Stimulated activated naive CD8-positive, alpha-beta T cell treated with anti-CD3 and anti-CD28 coated beads, Interleukin-15, Interleukin-2, amounts not matched to agents 100 ng/mL and 50 ng/mL, for 24 hours (primary cell): Measurements from ENCODE around the gene SNAI1.
"Not testable (repeated sequence)": the region's sequence is repeated elsewhere in the genome, so short reads cannot be mapped to it uniquely, and the experiment has no call there.

Experiments used
- H3K27ac Mint-ChIP-seq: one replicate; pipeline ENCODE4 v1.8.0; 2021; ENCODE audit warnings: mild to moderate bottlenecking, mixed read lengths
- H3K27me3 Mint-ChIP-seq: one replicate; pipeline ENCODE4 v1.8.0; 2021; ENCODE audit warnings: mixed read lengths
- H3K36me3 Mint-ChIP-seq: one replicate; pipeline ENCODE4 v1.8.0; 2021; ENCODE audit warnings: low read depth, mixed read lengths
- H3K4me1 Mint-ChIP-seq: one replicate; pipeline ENCODE4 v1.8.0; 2021; ENCODE audit warnings: low read depth, mixed read lengths
- H3K4me3 Mint-ChIP-seq: one replicate; pipeline ENCODE4 v1.8.0; 2021; ENCODE audit warnings: mild to moderate bottlenecking, mixed read lengths
- H3K9me3 Mint-ChIP-seq: one replicate; pipeline ENCODE4 v1.8.0; 2021; ENCODE audit warnings: mixed read lengths

SNAI1 gene

GRCh38 chr20:49987868-49988690 is 5.3 kb downstream of the SNAI1 start:
- no peaks in the 10 kb centered on the region for H3K9me3 Mint-ChIP-seq

GRCh38 chr20:49989234-49990065 is 6.7 kb downstream of the SNAI1 start:
- Mint-ChIP-seq H3K4me1 (peaks cover 16% of the 10 kb centered on the region), H3K27ac (no peak overlapping the region), H3K36me3 (no peaks in the 10 kb centered on the region), H3K4me3 (no peak overlapping the region), H3K27me3 (no peaks in the 10 kb centered on the region), H3K9me3 (no peaks in the 10 kb centered on the region)

More at GRCh38 chr20:49987868-49988690, 5.3 kb downstream of the SNAI1 start:
- H3K4me1 Mint-ChIP-seq, result peaks cover 26% of the 10 kb centered on the region
- no peaks in the 10 kb centered on the region for H3K36me3 Mint-ChIP-seq
- H3K4me3 Mint-ChIP-seq, result no peak overlapping the region
- no peak overlapping the region for H3K27ac Mint-ChIP-seq
- H3K27me3 Mint-ChIP-seq, result no peaks in the 10 kb centered on the region

GRCh38 chr20:49990271-49990720 is 7.5 kb downstream of the SNAI1 start:
- H3K36me3 Mint-ChIP-seq, result no peaks in the 10 kb centered on the region
- no peaks in the 10 kb centered on the region for H3K9me3 Mint-ChIP-seq
- no peak overlapping the region for H3K27ac Mint-ChIP-seq
- no peak overlapping the region for H3K4me3 Mint-ChIP-seq
- no peaks in the 10 kb centered on the region for H3K27me3 Mint-ChIP-seq
- H3K4me1 Mint-ChIP-seq, result peaks cover 16% of the 10 kb centered on the region

- H3K27me3 Mint-ChIP-seq, result peaks cover 8% of the 10 kb centered on the region
- no peaks in the 10 kb centered on the region for H3K36me3 Mint-ChIP-seq
- H3K27ac Mint-ChIP-seq, result no peak overlapping the region
- peaks cover 12% of the 10 kb centered on the region for H3K4me1 Mint-ChIP-seq
- H3K9me3 Mint-ChIP-seq, result no peaks in the 10 kb centered on the region
- no peak overlapping the region for H3K4me3 Mint-ChIP-seq
Observed at GRCh38 chr20:49993301-49993751, 10.5 kb downstream of the SNAI1 start.

GRCh38 chr20:49995586-49995985 is 12.8 kb downstream of the SNAI1 start:
- H3K36me3 Mint-ChIP-seq, result no peaks in the 10 kb centered on the region
- H3K4me3 Mint-ChIP-seq, result no peak overlapping the region
- peaks cover 10% of the 10 kb centered on the region for H3K4me1 Mint-ChIP-seq

GRCh38 chr20:49998478-49999188 is 15.9 kb downstream of the SNAI1 start:
- not testable (repeated sequence) for H3K36me3 Mint-ChIP-seq, H3K27ac Mint-ChIP-seq, H3K4me3 Mint-ChIP-seq

More at GRCh38 chr20:49995586-49995985, 12.8 kb downstream of the SNAI1 start:
- H3K27me3 Mint-ChIP-seq, result peaks cover 9% of the 10 kb centered on the region
- H3K27ac Mint-ChIP-seq, result no peak overlapping the region
- no peaks in the 10 kb centered on the region for H3K9me3 Mint-ChIP-seq

GRCh38 chr20:49999329-49999728 is 16.5 kb downstream of the SNAI1 start:
- no peaks in the 10 kb centered on the region for H3K9me3 Mint-ChIP-seq
- H3K36me3 Mint-ChIP-seq, result no peaks in the 10 kb centered on the region
- H3K27ac Mint-ChIP-seq, result no peak overlapping the region
- peaks cover 16% of the 10 kb centered on the region for H3K27me3 Mint-ChIP-seq
- peaks cover 26% of the 10 kb centered on the region for H3K4me1 Mint-ChIP-seq
- H3K4me3 Mint-ChIP-seq, result no peak overlapping the region

More at GRCh38 chr20:49998478-49999188, 15.9 kb downstream of the SNAI1 start:
- H3K9me3 Mint-ChIP-seq, result not testable (repeated sequence)
- H3K4me1 Mint-ChIP-seq, result peaks cover 26% of the 10 kb centered on the region
- H3K27me3 Mint-ChIP-seq, result peaks cover 16% of the 10 kb centered on the region

- Mint-ChIP-seq H3K27ac (peak overlapping the region; percentile 38), H3K4me1 (peaks cover 31% of the 10 kb centered on the region), H3K27me3 (peaks cover 16% of the 10 kb centered on the region)
- not testable (repeated sequence) for H3K36me3 Mint-ChIP-seq, H3K4me3 Mint-ChIP-seq, H3K9me3 Mint-ChIP-seq
Observed at GRCh38 chr20:50000548-50001222, 17.9 kb downstream of the SNAI1 start.

- Mint-ChIP-seq H3K36me3 (no peaks in the 10 kb centered on the region), H3K4me3 (no peak overlapping the region), H3K27me3 (peaks cover 16% of the 10 kb centered on the region), H3K9me3 (no peaks in the 10 kb centered on the region), H3K4me1 (peaks cover 34% of the 10 kb centered on the region), H3K27ac (peak overlapping the region; percentile 76)
Observed at GRCh38 chr20:50001784-50002311, 19.1 kb downstream of the SNAI1 start.

- no peaks in the 10 kb centered on the region for H3K36me3 Mint-ChIP-seq
- H3K4me1 Mint-ChIP-seq, result peaks cover 34% of the 10 kb centered on the region
- no peak overlapping the region for H3K4me3 Mint-ChIP-seq
- H3K27me3 Mint-ChIP-seq, result peaks cover 17% of the 10 kb centered on the region
- no peaks in the 10 kb centered on the region for H3K9me3 Mint-ChIP-seq
- H3K27ac Mint-ChIP-seq, result peak overlapping the region; percentile 21
Observed at GRCh38 chr20:50003253-50003656, 20.5 kb downstream of the SNAI1 start.

GRCh38 chr20:50004229-50004628 is 21.4 kb downstream of the SNAI1 start:
- Mint-ChIP-seq H3K27ac (no peak overlapping the region), H3K4me1 (peaks cover 30% of the 10 kb centered on the region), H3K9me3 (no peaks in the 10 kb centered on the region), H3K27me3 (peaks cover 17% of the 10 kb centered on the region), H3K36me3 (no peaks in the 10 kb centered on the region), H3K4me3 (no peak overlapping the region)

- Mint-ChIP-seq H3K4me3 (no peak overlapping the region), H3K4me1 (peaks cover 24% of the 10 kb centered on the region), H3K27ac (no peak overlapping the region), H3K36me3 (no peaks in the 10 kb centered on the region), H3K27me3 (peaks cover 20% of the 10 kb centered on the region), H3K9me3 (no peaks in the 10 kb centered on the region)
Observed at GRCh38 chr20:50005471-50005981, 22.7 kb downstream of the SNAI1 start.

- Mint-ChIP-seq H3K9me3 (no peaks in the 10 kb centered on the region), H3K27me3 (peaks cover 19% of the 10 kb centered on the region), H3K36me3 (no peaks in the 10 kb centered on the region), H3K4me1 (peaks cover 17% of the 10 kb centered on the region), H3K27ac (no peak overlapping the region), H3K4me3 (no peak overlapping the region)
Observed at GRCh38 chr20:50007369-50007768, 24.6 kb downstream of the SNAI1 start.

GRCh38 chr20:50008007-50008406 is 25.2 kb downstream of the SNAI1 start:
- H3K4me3 Mint-ChIP-seq, result no peak overlapping the region
- no peaks in the 10 kb centered on the region for H3K9me3 Mint-ChIP-seq
- H3K4me1 Mint-ChIP-seq, result peaks cover 23% of the 10 kb centered on the region
- no peak overlapping the region for H3K27ac Mint-ChIP-seq
- H3K27me3 Mint-ChIP-seq, result peaks cover 21% of the 10 kb centered on the region
- H3K36me3 Mint-ChIP-seq, result no peaks in the 10 kb centered on the region
